Activated naive CD8-positive, alpha-beta T cell treated with anti-CD3 and anti-CD28 coated beads for 36 hours (primary cell): ENCODE results near the gene TBC1D10A. TPM values are rescaled to one million over a fixed set of nuclear protein-coding genes. Genes with fewer than 3 reads are reported as not detected.

Experiments
- DNase-seq: peaks from one replicate; pipeline ENCODE4 v3.0.0; 2021
- H3K27ac Mint-ChIP-seq: one replicate; pipeline ENCODE4 v1.8.0; 2022; ENCODE audit warnings: mild to moderate bottlenecking, moderate library complexity, mixed read lengths
- H3K27me3 Mint-ChIP-seq: one replicate; pipeline ENCODE4 v1.8.0; 2022; ENCODE audit warnings: mild to moderate bottlenecking, mixed read lengths
- H3K36me3 Mint-ChIP-seq: one replicate; pipeline ENCODE4 v1.8.0; 2021; ENCODE audit warnings: mild to moderate bottlenecking, mixed read lengths
- H3K4me1 Mint-ChIP-seq: one replicate; pipeline ENCODE4 v1.8.0; 2021; ENCODE audit warnings: mixed read lengths
- H3K4me3 Mint-ChIP-seq: one replicate; pipeline ENCODE4 v1.8.0; 2022; ENCODE audit warnings: mild to moderate bottlenecking, moderate library complexity, mixed read lengths
- H3K9me3 Mint-ChIP-seq: one replicate; pipeline ENCODE4 v1.8.0; 2022; ENCODE audit warnings: mixed read lengths
- total RNA-seq, 2 experiments: library from RNA; stranded (reverse); gene quantifications; one replicate each; pipeline ENCODE4 v1.2.3, GENCODE V29; 2021

Gene TBC1D10A, protein sequence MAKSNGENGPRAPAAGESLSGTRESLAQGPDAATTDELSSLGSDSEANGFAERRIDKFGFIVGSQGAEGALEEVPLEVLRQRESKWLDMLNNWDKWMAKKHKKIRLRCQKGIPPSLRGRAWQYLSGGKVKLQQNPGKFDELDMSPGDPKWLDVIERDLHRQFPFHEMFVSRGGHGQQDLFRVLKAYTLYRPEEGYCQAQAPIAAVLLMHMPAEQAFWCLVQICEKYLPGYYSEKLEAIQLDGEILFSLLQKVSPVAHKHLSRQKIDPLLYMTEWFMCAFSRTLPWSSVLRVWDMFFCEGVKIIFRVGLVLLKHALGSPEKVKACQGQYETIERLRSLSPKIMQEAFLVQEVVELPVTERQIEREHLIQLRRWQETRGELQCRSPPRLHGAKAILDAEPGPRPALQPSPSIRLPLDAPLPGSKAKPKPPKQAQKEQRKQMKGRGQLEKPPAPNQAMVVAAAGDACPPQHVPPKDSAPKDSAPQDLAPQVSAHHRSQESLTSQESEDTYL
- 10 to 100 TPM; 13.0 to 14.4 TPM for total RNA-seq

DNA sequence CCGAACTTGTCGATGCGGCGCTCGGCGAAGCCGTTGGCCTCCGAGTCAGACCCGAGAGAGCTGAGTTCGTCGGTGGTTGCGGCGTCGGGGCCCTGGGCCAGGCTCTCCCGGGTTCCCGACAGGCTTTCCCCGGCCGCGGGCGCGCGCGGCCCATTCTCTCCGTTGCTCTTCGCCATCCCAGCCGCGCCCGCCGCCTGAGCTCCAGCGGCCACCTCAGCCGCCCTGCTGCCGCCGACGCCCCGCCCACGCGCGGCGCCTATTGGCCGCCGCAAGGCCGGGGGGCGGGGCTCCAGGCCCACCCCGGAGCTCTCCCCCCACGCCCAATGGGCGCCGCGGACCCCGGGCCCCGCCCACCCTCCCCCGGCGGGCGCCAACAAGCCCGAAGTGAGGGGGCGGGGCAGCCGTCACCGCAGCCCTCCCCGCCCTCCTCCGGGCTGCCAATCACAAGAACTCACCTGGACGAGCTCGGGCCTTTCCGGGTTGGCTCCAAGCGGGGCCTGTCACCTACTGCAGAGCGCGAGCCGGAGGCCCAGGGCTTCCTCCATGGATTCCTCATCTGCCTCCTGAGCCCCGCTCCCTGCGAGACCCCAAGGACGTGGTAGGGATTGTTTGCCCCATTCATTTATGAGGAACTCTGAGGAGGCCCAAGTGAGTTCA is at the start of gene TBC1D10A:
Gene TBC1D10A, minus strand, starts transcription at position 236 of the 657 bp plus-strand sequence. Its CDS starts 60 bp downstream, at position 176.
- peaks cover 46% of the 10 kb centered on the region for H3K4me1 Mint-ChIP-seq
- no peaks in the 10 kb centered on the region for H3K9me3 Mint-ChIP-seq
- H3K27me3 Mint-ChIP-seq: no peaks in the 10 kb centered on the region
- peaks cover 10% of the 10 kb centered on the region for H3K36me3 Mint-ChIP-seq
- H3K27ac Mint-ChIP-seq: peak within 1 kb of the TSS; percentile 89
- peak; percentile 95 for DNase-seq
- peak within 1 kb of the TSS; percentile 89 for H3K4me3 Mint-ChIP-seq

DNA sequence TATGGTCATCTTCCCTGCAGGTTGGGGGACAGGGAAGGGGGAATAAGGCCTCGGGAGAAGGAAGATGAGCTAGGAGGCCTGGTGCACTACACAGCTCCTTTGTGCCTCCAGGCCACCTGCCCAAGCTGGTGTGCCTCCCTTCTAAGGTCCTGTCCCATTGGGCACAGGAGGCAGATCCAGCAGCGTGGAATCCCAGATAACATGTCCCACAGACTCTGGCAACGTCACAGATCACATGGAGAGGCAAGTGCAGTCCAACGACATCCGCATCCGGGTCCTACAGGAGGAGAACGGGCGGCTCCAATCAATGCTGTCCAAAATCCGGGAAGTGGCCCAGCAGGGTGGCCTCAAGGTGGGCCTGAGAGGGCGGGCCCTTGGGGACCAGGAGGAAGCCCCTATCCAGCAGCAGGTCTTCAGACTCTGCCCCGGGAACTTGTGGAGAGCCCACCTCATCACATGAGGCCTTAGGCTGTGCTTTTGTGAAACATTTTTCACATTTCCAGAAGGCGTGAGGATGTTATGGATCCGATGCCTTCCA is 48.6 kb upstream of the TBC1D10A start:
- no peaks in the 10 kb centered on the region for H3K27me3 Mint-ChIP-seq
- H3K36me3 Mint-ChIP-seq: no peaks in the 10 kb centered on the region
- no peak overlapping the region for H3K4me3 Mint-ChIP-seq
- H3K9me3 Mint-ChIP-seq: no peaks in the 10 kb centered on the region
- DNase-seq: no peak
- H3K27ac Mint-ChIP-seq: no peak overlapping the region
- no peaks in the 10 kb centered on the region for H3K4me1 Mint-ChIP-seq

DNA sequence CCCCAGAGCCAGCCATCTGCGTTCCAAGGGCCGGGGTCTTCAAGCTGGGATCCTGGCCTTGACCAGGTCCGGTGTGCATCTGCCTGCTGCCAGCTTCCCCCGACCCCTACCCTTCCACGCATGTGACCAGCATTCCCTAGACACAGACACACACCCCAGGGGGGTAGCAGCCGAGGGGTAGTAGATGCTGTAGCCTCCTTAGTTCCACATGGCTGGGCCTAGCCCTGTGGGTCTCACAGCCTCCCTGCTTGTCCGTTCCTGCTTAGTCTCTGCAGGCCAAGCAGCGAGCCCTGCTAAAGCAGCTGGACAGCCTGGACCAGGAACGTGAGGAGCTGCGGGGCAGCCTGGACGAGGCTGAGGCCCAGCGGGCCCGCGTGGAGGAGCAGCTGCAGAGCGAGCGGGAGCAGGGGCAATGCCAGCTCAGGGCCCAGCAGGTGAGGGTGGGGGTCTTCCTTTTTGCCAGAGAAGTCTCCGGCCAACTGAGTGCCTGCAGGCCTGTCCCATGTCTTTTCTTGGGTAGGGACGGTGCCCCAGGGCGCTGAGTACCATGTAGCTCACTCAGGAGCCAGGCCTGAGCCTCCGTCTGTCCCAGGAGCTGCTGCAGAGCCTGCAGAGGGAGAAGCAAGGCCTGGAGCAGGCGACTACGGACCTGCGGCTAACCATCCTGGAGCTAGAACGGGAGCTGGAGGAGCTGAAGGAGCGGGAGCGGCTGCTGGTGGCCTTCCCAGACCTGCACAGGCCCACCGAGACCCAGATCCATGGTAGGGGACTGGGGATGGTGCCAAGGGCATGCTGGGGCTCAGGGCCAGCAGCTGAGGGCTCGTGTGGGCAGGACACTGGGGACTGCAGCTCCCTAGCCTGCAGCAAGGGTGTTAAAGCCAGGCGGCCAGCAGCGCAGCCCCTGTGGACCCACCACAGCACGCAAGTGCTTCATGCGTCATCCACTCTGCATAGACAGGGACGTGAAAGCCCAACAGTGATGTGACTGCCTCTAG is 46.9 kb upstream of the TBC1D10A start:
- no peaks in the 10 kb centered on the region for H3K27me3 Mint-ChIP-seq
- DNase-seq: no peak
- H3K36me3 Mint-ChIP-seq: no peaks in the 10 kb centered on the region
- no peaks in the 10 kb centered on the region for H3K4me1 Mint-ChIP-seq
- H3K4me3 Mint-ChIP-seq: no peak overlapping the region
- no peaks in the 10 kb centered on the region for H3K9me3 Mint-ChIP-seq
- H3K27ac Mint-ChIP-seq: no peak overlapping the region

DNA sequence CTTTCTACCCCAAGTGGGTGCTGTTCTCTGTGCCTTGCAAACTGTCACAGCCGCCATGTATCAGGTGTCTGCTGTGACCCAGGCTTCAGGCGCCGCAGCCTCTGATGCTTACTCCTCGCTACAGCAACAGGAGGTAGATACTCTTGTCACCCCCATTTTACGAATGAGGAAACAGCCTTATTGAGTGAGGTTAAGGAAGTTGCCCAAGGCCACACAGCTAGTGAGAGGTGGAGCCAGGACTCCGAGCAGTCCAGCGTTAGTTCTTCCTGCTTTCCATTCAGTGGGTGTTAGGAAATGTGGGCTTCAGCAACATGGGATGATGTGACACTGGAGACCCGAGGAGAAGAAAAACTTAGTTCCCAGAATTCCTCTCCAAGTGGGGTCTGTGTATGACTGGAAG is 46.2 kb upstream of the TBC1D10A start:
- Mint-ChIP-seq H3K27ac (no peak overlapping the region), H3K4me3 (no peak overlapping the region), H3K9me3 (no peaks in the 10 kb centered on the region), H3K27me3 (no peaks in the 10 kb centered on the region), H3K4me1 (no peaks in the 10 kb centered on the region), H3K36me3 (no peaks in the 10 kb centered on the region)
- no peak for DNase-seq

DNA sequence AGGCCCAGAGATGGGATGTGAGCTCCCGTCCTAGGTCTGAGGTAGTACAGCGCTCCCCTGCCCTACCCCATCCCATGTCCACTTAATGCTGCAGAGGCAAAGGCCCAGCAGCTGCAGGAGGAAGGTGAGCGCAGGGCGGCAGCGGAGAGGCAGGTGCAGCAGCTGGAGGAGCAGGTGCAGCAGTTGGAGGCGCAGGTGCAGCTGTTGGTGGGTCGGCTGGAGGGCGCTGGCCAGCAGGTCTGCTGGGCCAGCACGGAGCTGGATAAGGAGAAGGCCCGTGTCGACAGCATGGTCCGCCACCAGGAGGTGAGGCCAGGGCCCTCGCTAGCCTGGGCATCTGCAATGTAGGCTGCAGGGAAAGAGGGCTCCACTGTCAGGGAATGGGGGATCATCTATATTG is 45.2 kb upstream of the TBC1D10A start:
- H3K27me3 Mint-ChIP-seq: no peaks in the 10 kb centered on the region

DNA sequence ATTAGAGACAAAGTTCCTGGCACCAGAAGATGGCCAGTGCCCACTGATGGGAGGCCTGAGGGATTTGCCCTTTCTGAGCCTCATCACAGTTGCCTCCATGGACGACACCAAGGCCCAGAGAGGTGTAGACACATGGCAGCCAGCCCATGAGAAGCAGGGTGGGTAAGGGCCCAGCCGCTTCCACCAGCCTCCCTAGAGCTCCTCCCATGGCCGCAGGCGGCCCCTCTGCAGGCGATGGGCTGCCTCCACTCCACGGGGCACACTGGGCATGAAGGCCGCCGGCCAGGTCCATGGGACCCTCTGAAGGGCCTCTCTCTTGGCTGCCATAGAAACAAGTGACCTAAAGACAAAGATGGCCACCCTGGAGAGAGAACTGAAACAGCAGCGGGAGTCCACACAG is 44.6 kb upstream of the TBC1D10A start:
- Mint-ChIP-seq H3K4me3 (no peak overlapping the region), H3K27ac (no peak overlapping the region), H3K4me1 (no peaks in the 10 kb centered on the region), H3K9me3 (no peaks in the 10 kb centered on the region), H3K27me3 (no peaks in the 10 kb centered on the region), H3K36me3 (no peaks in the 10 kb centered on the region)
- no peak for DNase-seq

More for the DNA sequence above, 45.2 kb upstream of the TBC1D10A start:
- H3K4me3 Mint-ChIP-seq: no peak overlapping the region
- no peaks in the 10 kb centered on the region for H3K4me1 Mint-ChIP-seq
- H3K36me3 Mint-ChIP-seq: no peaks in the 10 kb centered on the region
- no peak overlapping the region for H3K27ac Mint-ChIP-seq
- H3K9me3 Mint-ChIP-seq: no peaks in the 10 kb centered on the region
- DNase-seq: no peak

DNA sequence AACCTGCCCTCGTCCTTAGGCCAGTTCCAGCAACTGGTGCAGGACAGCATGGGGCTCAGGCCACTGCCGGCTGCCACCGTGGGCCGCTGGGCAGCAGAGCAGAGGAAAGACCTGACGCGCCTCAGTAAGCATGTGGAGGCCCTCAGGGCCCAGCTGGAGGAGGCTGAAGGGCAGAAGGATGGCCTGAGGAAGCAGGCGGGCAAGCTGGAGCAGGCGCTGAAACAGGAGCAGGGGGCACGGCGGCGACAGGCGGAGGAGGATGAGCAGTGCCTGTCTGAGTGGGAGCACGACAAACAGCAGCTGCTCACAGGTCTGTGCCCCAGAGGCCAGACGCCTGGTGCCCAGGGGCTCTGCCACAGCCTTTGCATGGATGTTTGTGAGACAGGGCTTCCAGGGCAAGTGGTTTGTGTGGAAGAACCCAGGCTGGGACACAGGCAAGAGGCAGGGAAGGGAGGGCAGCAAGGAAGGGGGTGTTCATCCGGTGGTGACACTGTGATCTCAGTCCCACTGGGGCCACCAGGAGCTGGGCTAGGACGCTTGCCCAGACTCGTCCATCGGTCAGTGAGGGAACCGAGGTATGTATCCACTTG is 44.0 kb upstream of the TBC1D10A start:
- Mint-ChIP-seq H3K9me3 (no peaks in the 10 kb centered on the region), H3K27ac (no peak overlapping the region), H3K27me3 (no peaks in the 10 kb centered on the region), H3K4me1 (no peaks in the 10 kb centered on the region), H3K4me3 (no peak overlapping the region), H3K36me3 (no peaks in the 10 kb centered on the region)
- DNase-seq: no peak

DNA sequence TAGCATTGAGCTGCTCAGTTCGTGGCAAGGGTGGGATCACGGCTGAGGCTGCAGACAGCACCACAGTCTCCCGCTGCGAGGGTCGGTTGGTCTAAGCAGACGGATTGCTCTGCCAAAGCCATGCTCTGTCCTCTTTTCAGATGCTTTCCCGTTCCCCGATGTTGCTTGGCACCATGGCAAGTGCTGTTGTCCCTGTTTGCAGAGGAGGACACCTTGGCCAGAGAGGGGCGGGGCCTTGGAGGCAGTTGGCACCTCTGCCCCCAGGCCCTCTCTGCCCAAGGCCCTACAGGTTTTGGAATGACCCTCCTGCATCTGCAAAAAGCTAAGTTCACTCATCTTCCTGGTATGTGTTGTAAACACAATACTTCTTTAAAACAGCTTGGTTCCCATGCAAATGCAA is 41.7 kb upstream of the TBC1D10A start:
- Mint-ChIP-seq H3K36me3 (no peaks in the 10 kb centered on the region), H3K9me3 (no peaks in the 10 kb centered on the region), H3K27ac (no peak overlapping the region), H3K4me1 (no peaks in the 10 kb centered on the region), H3K27me3 (no peaks in the 10 kb centered on the region), H3K4me3 (no peak overlapping the region)
- no peak for DNase-seq

DNA sequence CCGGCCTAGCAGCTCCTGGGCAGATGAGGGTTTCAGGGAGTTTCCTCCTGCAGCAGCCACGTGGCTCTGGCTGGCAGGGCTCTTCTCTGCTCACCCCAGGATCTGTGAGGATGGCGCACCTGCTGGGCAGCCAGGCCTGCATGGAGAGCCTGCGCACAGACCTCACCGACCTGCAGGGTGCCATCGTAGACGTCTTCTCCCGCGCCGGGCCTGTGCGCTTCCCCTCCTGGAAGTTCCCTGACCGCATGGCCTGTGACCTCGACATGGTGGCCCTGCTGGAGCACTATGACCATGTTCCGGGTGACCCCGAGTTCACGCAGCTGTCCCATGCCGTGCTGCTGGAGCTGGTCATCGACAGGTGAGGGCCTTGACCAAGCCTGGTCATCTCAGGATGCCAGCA is 39.1 kb upstream of the TBC1D10A start:
- Mint-ChIP-seq H3K27me3 (no peaks in the 10 kb centered on the region), H3K9me3 (no peaks in the 10 kb centered on the region), H3K36me3 (no peaks in the 10 kb centered on the region), H3K4me3 (no peak overlapping the region), H3K27ac (no peak overlapping the region), H3K4me1 (no peaks in the 10 kb centered on the region)
- DNase-seq: no peak

DNA sequence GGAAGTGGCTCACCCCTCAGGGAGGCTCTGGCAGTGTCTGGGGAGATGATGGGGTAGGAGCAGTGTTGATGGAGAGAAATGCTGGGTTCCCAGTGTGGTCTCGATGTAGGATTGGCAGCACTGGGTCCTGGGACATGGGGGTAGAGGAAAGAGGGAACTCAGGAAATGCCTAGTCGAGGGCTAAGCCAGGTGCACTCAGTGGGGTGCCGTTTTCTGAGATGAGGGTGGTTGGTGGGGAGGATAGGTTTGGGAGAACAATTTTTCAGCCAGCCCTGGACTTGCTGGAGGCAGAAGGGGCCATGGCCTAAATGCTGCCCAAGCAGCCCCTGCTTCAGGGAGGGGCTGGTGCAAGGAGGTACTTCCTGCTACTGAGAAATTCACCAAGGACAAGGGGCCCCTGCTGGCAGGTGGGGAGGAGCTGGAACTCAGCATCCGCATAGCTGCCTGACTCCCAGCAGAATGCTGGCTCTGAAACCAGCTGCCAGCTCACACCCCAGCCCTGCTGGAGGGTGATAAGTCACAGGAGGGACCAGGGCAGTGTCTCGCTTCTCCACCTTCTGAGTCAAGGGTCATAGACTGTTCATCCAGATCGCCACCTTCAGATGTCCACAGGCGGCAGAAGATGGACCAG is 36.0 kb upstream of the TBC1D10A start:
- Mint-ChIP-seq H3K27me3 (no peaks in the 10 kb centered on the region), H3K4me3 (no peak overlapping the region), H3K27ac (no peak overlapping the region), H3K4me1 (peaks cover 5% of the 10 kb centered on the region), H3K9me3 (no peaks in the 10 kb centered on the region), H3K36me3 (peaks cover 2% of the 10 kb centered on the region)
- DNase-seq: no peak

DNA sequence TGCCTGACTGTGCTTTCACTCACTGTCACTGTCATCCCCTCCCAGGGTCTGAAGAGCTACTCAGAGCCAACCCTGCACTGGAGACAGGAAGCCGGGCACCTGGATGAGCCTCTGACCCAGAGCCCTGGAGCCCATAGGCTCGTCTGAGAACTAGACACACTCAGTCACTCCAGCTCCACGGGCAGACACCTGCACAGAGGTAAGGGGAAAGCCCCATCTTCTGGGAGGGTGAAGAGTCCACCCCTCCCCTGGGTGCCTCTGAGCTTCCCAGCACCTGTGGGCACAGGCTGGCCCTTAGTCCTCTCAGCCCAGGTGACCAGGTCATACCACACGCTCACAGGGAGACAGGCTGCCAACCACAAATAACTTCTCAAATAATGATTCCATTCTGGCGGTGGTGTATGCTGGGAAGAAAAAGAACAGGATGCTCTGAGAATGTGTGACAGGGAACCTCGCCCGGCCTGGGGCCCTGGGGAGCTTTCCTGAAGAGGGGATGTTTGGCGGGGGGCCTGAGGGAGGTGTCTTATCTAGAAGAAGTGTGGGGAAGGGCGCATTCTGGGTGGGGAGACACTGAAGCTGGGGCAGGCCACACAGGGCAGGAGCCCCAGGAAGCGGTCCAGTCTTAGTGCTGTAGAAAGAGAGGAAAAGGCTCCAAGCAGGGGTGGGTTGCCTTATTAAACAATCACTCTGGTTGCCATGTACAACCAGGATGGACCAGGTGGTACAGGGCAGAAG is 35.3 kb upstream of the TBC1D10A start:
- H3K36me3 Mint-ChIP-seq: peaks cover 2% of the 10 kb centered on the region
- no peak overlapping the region for H3K27ac Mint-ChIP-seq
- no peaks in the 10 kb centered on the region for H3K27me3 Mint-ChIP-seq
- peaks cover 9% of the 10 kb centered on the region for H3K4me1 Mint-ChIP-seq
- DNase-seq: no peak
- no peaks in the 10 kb centered on the region for H3K9me3 Mint-ChIP-seq
- H3K4me3 Mint-ChIP-seq: no peak overlapping the region

DNA sequence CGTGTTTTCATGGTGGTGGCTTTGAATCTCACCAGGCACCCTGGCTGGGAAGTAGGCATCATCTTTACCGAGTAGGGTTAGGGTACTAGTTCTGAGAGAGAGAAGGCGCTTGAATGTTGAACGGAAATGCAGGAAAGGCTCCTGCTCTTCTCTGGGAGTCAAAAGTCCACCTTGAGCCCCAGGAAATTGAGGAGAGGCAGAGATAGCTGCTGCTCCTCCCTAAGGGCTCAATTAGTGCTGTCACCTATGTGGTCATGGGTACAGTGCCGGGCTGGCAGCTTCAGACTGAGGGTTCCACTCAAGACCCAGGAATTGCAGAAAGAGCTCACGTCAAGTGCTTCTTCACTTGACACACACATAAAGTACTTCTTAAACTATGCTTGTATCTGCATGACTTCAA is 31.8 kb upstream of the TBC1D10A start:
- DNase-seq: no peak
- H3K4me1 Mint-ChIP-seq: peaks cover 30% of the 10 kb centered on the region
- no peaks in the 10 kb centered on the region for H3K9me3 Mint-ChIP-seq
- peaks cover 22% of the 10 kb centered on the region for H3K36me3 Mint-ChIP-seq
- no peaks in the 10 kb centered on the region for H3K27me3 Mint-ChIP-seq
- no peak overlapping the region for H3K4me3 Mint-ChIP-seq
- H3K27ac Mint-ChIP-seq: no peak overlapping the region

DNA sequence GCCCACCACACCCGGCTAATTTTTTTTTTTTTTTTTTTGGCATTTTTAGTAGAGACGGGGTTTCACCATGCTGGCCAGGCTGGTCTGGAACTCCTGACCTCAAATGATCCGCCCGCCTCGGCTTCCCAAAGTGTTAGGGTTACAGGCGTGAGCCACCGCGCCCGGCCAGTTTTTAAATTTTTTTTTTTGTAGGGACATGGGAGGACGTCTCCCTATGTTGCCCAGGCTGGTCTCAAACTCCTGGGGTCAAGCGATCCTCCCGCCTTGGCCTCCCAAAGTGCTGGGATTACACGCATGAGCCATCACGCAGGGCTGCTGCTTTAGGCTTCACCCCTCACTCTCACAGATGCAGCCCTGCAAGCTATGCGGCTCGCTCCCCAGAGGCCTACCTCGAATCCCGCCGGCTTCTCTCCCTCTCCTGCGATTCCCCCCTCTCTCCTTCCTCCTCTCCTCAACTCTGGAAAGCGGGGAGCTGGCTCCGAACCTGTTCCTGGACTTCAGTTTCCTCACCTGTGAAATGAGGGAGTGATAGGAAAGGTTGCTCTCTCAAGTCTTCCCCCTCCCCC is 31.0 kb upstream of the TBC1D10A start:
- Mint-ChIP-seq H3K27ac (peak overlapping the region; percentile 35), H3K27me3 (no peaks in the 10 kb centered on the region), H3K4me3 (peak overlapping the region; percentile 91), H3K9me3 (no peaks in the 10 kb centered on the region), H3K4me1 (peaks cover 33% of the 10 kb centered on the region), H3K36me3 (peaks cover 24% of the 10 kb centered on the region)
- DNase-seq: no peak
